NCI-H1436 treated with DMSO at 0.1 percent for 48 hours (cell line): ENCODE data around the gene KIF2A.
"Not testable (repeated sequence)": the region's sequence is repeated elsewhere in the genome, so short reads cannot be mapped to it uniquely, and the experiment has no call there.

Source experiments
- DNase-seq: peaks from one replicate; lab custom pipeline; 2025; lab: John Stamatoyannopoulos, UW

The KIF2A gene

DNA sequence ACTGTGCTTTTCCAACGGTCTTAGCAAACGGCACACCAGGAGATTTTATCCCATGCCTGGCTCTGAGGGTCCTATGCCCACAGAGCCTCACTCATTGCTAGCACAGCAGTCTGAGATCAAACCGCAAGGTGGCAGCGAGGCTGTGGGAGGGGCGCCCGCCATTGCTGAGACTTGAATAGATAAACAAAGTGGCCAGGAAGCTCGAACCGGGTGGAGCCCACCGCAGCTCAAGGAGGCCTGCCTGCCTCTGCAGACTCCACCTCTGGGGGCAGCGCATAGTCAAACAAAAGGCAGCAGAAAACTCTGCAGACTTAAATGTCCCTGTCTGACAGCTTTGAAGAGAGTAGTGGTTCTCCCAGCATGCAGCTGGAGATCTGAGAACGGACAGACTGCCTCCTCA, 14.2 kb upstream of the KIF2A start:
- DNase-seq = not testable (repeated sequence)

DNA sequence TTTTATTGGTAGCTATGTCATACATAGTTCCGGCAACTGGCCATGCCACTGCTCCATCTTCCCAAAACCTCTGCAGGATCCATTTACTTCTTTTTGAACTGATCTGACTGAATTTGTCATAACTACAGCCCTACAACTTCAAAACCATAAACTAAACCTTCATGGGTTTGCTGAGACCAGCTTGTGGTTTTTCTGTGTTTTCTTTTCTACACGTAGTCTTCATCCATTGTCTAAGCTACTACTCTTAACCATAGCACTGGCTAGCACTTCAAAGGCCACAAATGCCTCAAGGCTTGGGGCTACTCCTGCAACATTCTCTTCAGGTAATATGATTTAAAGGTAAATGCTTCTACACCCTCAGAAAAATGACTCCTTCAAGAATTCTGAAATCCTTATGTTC, 9.0 kb upstream of the KIF2A start:
- no peak for DNase-seq

DNA sequence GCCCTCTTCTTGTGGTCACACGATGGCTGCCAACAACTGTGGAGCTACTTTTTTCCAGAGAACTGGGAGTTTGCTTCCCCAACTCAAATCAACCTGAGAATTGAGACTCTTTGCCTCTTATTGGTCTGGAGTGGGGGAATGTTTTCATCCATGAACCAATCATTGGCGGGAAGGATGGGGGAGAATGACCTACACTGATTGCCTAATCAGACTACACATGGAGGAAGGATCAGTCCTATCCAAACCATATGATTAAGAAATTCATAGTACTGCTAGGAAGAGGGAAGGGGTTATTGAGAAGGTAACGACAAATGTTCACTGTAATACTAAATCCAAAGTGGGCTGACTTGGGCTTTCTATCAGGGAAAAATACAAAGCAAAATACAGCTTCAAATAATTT, 7.9 kb upstream of the KIF2A start:
- no peak for DNase-seq

DNA sequence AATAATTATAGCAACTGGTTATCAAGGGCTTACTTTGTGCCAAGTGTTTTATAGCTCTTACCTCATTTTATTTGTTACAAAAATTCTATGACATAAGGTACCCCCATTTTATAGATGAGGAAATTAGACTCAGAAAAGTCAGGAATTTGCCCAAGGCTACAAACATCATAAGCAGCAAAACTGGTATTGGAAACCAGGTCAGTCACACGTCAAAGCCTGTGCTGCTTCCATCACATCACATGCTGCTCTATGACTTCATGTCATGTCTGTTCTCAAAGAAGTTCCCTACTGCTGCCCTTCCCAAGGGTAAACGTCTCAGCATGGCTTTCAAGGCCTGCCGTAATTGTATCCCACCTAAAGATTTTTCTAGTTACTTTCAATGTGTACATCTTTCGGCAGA, 6.9 kb upstream of the KIF2A start:
- no peak for DNase-seq

DNA sequence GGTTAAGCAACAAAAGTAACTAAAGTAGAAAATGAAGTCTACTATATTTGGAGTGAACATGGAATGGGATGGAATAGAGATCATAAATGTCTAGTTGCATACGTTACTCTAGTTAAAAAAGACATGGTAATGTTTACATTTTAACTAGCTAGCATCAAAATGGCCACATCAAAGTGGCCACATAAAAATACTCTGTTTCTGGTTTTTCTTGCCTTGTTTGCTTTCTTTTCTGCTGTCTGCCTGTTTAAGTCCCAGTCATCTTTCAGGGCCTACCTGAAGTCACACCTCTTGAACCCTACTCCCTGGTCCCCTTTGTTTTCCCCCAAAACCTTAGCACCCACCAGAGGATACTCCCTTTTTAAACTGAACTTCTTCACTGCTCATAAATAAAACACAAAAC, 6.4 kb upstream of the KIF2A start:
- DNase-seq = no peak

DNA sequence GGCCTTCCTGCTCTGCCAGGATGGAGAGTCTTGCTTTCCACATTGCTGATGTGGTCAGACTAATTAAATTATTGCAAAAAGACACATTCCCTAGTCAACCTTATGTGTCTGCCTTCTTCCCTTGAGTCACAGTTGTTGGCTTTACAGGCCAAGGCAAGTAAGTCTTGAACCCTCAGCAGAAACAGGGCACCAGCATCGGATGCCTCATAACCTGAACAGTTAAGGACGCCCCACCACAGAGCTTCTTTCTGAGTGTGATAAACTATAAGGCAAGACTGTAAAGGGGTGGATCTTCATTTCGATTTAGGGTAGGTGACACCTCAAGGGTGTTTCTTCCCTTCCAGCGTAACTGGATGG, 670 bp upstream of the KIF2A start:
- DNase-seq = no peak

DNA sequence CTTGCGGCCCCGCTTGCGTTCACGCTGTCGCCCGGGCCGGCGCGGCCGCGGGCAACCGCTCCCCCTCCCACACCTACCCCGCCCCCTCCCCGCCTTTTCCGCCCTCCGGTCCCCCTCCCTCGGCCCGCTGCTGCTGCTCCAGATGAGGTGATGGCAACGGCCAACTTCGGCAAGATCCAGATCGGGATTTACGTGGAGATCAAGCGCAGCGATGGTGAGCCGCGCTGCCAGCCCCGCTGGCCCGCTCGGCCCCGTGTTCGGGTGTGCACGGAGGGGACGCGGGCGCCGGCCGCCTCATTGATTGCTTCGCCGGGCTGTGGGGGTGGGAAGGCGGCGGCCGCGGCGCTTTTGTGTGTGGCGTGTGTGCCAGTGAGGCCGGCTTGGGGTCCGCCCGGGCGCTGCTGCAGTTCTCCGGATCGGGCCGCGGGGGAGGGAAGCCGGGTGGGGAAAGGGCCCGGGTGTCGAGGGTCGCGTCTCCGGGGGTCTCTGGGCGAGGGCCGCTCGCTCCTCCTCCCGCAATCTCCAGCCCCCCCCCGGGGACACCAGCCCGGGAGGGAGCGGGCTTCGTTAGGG, 403 bp downstream of the KIF2A start:
- DNase-seq = no peak

DNA sequence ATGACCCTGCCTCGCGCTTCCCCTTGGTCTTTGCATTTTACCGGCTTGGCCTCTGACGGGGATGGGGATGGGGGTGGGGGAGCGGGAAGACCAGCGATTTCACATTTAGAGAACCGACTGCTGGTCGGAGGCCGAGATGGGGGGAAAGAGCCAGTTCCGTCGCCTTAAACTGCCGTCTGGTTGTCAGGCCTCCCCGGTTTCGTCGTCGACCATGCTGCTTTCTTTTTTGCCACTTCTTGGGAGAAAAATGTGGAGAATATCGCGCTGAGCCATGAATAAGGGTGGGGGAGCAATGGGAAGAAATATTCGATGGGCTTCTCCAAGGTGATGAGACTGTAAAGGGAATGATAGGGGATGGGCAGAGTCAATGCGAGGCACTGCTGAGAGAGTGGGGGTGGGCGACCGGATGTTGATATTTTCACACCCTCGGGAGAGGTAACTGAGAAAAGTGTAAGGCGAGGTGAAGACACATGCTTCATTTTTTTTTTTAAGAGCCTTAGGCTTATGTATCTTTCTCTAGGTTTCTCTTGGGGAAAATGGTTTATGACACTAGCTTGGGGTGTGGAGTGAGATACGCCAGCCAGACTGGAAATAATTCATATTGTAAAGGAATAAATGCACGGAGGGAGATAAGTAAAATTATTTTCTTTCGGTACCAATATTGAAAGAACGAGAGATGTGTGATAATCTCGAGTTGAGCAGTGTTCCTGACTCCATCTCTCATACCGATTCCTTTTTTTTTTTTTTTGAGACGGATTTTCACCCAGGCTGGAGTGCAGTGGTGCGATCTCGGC, 1.1 kb downstream of the KIF2A start:
- DNase-seq = no peak

DNA sequence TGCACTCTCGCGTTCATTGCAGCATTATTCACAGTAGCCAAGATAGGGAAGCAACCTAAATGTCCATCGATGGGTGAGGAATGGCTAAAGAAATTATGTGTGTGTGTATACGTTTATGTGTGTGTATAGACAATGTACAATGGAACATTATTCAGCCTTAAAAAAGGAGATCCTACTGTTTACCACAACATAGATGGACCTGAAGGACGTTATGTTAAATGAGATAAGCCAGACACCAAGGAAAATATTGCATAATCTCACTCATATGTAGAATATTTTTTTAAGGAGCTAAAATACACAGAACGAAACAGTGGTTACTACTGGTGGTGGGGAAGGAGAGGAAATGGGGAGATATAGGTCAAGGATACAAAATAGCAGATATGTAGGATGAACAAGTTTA, 2.4 kb downstream of the KIF2A start:
- no peak for DNase-seq

DNA sequence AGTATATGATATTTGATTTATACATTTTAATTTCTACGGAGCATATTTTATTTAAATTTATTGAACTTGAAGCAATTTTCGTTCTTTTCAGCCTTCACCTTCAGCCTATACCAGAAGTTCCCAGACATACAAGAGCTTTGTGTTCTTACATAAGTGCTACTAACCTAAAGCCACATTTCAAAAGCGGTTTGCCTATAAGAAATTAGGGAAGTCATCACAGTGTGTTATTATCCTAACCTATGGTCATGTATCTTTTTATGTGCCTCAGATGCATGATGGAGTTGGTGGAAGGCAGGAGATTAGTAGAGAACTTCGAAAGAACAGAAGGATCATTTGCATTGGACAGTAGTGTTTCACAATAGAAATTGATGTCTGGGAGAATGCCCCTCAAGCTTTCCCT, 3.1 kb downstream of the KIF2A start:
- DNase-seq = no peak

DNA sequence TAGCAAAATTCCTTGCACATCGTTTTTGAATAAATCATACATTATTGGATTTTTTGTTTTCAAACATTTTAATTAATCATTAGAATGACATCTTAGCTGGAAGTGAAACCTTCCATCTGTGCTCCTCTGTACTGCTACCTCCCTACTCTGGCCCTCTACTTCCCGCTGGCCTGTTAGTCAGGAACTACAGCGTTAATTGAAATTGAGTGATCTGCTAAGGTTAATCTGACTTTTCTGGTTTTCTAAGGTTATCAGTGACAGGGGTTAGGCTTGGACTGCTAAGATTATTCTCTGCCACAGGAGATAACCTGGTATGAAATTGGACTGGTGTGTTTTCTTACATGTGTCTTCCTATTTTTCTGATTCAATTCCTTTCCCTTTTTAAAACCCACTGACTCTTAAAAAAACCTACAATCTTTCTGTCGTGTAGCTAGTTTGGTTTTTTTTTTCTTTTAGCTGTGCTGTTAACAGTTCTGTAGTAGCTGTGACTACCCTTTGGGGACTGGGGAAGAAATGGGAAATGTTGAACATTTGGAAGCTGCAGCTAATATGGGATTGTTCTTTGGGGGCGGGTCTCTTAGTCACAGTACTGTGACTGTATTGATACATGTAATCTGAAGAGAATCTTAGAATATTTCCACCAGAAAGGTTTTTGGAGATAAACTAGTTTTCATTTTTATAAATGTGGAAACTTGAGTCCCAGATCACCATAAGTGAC, 4.6 kb downstream of the KIF2A start:
- DNase-seq = no peak

DNA sequence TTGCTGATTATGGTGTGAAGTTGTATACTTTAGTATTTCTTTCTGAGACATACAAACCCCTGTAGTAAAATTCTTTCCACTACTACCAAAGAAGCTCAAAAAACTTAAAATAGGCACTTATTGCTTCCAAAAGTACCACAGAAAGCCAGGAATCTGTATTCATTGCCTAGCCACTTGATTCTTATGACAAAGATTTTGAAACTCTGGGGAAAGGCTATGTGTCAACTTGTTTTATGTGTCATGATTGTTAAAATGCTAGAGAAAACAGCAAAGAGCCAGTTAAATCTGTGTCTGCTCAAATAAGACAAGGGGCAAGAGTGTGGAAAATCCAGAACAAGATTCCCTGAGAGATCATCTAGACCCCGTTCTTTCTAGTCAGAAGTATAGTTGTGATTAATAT, 6.0 kb downstream of the KIF2A start:
- DNase-seq = no peak

DNA sequence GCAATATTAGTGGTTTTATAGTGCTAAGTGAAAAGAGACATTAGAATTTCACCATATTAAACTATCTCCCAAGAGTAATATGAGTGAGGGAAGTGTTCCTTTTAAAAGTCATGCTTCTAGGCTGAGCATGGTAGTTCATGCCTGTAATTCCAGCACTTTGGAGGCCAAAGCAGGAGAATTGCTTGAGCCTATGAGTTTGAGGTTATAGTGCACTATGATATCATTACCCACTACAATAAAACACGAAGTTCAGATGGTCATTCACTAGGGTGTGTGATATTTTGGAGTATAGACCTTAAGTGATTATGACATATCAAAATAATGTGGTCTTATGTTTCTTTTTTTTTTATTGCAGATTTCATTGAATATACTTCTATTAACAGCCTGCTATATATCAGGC, 6.7 kb downstream of the KIF2A start:
- DNase-seq = no peak

DNA sequence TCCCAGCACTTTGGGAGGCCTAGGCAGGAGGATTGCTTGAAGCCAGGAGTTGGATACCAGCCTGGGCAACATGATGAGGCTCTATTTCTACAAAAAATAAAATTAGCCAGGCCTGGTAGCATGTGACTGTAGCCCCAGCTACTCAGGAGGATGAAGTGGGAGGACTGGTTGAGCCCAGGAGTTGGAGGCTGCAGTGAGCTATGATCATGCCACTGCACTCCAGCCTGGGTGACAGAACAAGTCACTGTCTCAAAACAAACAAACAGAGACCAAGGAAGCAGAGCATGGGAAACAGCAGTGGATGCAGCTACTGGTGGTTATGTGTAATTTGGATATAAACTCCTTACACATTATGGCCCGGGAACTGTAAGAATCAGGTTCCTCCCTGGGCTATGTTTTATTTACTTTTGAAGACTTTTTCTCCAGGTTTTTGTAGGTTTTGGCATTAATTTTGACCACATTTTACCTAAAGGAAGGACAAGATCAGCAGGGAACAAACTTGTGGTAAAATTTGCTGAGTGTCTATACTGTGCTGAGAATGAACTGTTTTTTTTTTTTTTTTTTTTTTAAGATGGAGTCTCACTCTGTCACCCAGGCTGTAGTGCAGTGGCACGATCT, 8.3 kb downstream of the KIF2A start:
- DNase-seq = no peak

DNA sequence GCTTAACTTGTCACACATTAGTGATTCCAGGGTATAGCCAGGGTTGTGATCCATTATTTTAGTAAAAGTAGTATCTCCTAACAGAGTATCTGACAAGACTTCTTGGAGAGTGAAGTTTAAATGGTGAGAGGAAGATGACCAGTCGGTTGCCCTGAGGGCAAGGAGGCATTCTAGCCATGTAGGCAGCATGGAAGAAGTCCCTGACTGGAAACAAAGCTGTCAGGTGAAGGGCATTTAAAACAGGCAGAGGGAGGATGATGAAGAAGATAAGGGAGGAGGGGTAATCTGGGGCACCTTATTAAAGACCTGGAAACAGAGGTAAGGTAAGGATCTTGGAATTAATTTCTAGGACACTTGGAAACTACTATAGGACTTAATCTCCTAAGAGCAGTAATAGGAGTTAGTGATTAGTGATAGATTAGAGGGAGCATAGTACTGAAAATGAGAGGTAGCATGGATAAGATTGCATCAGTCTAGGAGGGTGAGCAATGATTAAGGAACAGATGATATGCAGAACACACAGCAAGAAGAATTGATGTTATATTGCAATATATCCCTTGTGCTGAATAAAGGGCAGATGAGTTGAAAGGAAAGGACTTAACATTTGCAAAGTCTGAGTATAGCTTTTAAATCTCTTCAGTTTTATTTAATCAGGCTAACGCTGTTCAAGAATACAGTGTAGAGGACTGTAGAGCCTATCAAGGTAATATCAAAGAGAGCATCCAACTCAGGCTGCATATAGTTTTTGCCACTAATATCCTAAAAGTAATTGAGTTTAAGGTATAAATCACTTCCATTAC, 9.6 kb downstream of the KIF2A start:
- DNase-seq = no peak

DNA sequence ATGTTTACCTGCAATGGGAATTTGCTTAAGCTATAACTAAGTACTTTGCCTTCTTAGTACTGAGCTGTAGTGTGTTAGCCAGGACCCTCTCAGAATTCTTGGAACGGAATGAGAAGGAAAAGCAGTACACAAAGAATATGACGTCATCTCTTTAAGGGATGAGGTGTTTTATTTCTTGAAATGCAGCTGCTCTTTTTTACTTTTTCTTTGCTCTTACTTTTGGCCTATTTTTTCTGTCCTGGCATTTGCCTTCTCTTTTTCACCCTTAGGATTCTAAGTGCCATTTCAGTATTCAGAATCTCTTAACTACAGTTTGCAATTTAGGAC, 10.1 kb downstream of the KIF2A start:
- no peak for DNase-seq

DNA sequence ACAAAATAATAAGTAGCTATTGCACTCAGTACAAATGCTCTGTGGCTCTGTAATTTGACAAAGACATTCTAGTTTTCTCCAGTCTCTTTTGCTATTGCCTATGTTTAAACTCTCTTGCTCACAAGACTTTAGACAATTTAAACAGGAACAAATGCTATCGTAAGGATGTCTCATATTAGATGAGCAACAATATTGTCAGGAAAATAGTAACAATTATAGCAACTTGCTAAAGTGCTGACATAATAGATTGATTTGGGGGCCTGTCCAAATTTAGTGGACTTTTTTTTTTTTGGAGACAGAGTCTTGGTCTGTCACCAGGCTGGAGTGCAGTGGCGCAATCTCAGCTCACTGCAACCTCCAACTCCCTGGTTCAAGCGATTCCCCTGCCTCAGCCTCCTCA, 11.8 kb downstream of the KIF2A start:
- no peak for DNase-seq

DNA sequence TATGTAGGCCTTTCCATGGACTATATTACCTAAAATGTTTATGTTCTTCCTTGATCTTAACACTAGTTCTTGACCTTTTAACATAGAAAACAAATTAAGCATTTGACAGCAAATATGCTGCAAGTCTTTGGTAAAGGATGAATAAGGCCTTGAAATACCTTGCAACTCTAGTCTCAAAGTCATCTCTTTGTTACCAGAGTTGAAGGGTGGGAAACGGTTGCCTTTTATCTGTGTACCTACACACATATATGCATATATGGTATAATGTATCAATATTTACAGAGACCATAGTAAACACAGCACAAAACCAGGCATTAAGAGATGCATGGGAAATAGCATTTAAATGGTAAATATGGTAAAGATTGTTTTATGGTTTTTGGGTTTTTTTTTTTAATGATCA, 16.5 kb downstream of the KIF2A start:
- DNase-seq = no peak

DNA sequence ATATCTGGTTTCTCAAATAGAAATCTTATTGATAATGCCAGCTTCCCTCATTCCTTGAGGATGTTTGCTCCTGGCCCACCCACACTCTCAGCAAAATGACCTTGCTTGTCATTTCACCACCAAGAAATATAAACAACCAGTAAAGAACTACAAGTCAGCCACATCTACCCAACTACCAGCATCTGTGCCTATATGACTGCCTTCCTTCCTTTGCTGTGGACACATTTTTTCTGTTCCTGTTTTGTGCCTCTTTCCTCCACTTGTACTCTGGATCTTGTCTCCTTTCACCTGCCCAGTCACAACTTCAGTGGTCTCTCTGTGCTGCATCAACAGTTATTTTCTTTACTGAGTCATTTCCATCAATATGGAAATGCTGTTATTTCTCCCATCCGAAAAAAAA, 20.3 kb downstream of the KIF2A start:
- DNase-seq = no peak

DNA sequence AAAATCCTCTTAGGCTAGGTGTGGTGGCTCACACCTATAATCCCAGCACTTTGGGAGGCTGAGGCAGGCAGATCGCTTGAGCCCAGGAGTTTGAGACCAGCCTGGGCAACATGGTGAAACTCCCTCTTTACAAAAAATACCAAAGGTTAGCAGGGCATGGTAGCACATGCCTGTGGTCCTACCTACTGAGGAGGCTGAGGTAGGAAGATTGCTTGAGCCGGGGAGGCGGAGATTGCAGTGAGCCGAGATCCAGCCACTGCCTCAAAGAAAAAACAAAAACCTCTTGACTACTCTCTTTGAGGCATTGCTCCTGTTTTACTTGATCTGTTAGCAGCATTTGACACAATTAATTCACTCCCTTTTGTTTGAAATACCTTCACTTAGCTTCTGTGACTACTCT, 20.7 kb downstream of the KIF2A start:
- DNase-seq = no peak

DNA sequence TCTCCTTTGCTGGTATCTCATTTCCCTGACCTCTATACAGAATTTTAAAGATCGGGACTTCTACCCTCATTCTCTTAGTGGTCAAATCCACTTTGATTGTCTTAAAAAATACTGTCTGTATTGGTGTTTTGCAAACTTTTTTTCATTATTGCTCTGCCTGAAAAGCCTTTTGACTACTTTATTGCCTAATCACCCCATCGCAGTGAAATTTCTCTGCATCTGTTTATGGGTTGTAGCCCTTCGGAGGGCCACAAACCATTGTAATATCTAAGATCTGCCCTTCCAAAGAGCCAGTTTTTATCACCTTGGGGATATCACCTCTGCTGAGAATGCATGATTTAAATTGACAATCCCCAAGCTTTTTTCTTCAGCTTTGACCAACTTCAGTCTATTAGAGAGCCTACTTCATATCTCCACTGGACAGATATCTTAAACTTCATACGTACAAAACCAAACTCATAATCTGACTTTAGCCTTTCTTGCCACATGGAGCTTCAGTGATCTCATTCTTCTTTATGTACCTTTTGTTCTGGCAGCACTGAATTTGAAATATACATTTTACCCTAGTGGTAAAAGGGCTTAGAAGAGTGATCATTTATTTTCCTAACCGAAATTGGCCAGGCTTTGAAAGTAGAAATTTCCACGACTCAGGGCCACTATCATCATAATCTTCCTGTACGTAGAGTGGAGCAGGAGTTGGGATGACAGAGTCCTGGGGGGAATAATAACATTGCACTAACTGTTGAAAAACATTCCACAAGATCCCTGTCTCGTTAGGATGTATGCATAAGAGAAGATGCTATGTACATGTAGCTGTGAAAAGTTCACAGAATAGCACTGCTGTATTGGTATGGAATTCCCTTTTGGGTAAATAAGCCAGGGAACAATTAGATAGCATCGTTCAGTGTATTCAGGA, 21.4 kb downstream of the KIF2A start:
- no peak for DNase-seq
